Chondrocyte (in vitro differentiated cells): ENCODE measurements around the gene SLIT3. TPM values are rescaled to one million over a fixed set of nuclear protein-coding genes. Genes with fewer than 3 reads are reported as not detected.

Experiments used
- DNase-seq: peaks from one replicate; pipeline ENCODE4 v3.0.0; 2021; ENCODE audit warnings: mixed read lengths, low spot score
- H3K27ac Mint-ChIP-seq: one replicate; pipeline ENCODE4 v1.8.0; 2021; ENCODE audit warnings: mild to moderate bottlenecking, moderate library complexity, mixed read lengths; ENCODE audit not compliant: unreplicated experiment
- H3K27me3 Mint-ChIP-seq: 2 replicates; pipeline ENCODE4 v1.8.0; 2021; ENCODE audit warnings: low read depth, mixed read lengths
- H3K36me3 Mint-ChIP-seq: 2 replicates; pipeline ENCODE4 v1.8.0; 2021; ENCODE audit warnings: low read depth, mixed read lengths
- H3K4me1 Mint-ChIP-seq: 2 replicates; pipeline ENCODE4 v1.8.0; 2021; ENCODE audit warnings: low read depth, mild to moderate bottlenecking, mixed read lengths
- H3K4me3 Mint-ChIP-seq: one replicate; pipeline ENCODE4 v1.8.0; 2021; ENCODE audit warnings: mild to moderate bottlenecking, moderate library complexity, mixed read lengths; ENCODE audit not compliant: unreplicated experiment
- H3K9me3 Mint-ChIP-seq: 2 replicates; pipeline ENCODE4 v1.8.0; 2021; ENCODE audit warnings: low read depth, mixed read lengths
- CTCF ChIP-seq: fragments of 200-600 bp; sonication (generic); IDR thresholded peaks from 2 replicates; pipeline ENCODE4 v1.5.0; 2021; ENCODE audit warnings: antibody characterized with exemption, mild to moderate bottlenecking, moderate library complexity
- total RNA-seq: library from RNA; stranded (reverse); gene quantifications from 3 replicates; pipeline ENCODE4 v1.2.1, GENCODE V29; 2021

SLIT3 gene
- total RNA-seq, 1 donor from 2014 or later: 116 TPM

GRCh38 chr5:168674893-168675482, 626.0 kb downstream of the SLIT3 start:
- no peaks in the 10 kb centered on the region for H3K27me3 Mint-ChIP-seq

GRCh38 chr5:168672888-168673287, 628.1 kb downstream of the SLIT3 start:
- H3K4me3 Mint-ChIP-seq: no peak overlapping the region
- no peaks in the 10 kb centered on the region for H3K27me3 Mint-ChIP-seq
- peaks cover 16% of the 10 kb centered on the region for H3K36me3 Mint-ChIP-seq
- no peak for TF ChIP-seq CTCF
- no peak overlapping the region for H3K27ac Mint-ChIP-seq
- H3K9me3 Mint-ChIP-seq: no peaks in the 10 kb centered on the region
- no peaks in the 10 kb centered on the region for H3K4me1 Mint-ChIP-seq
- no peak for DNase-seq

More at GRCh38 chr5:168674893-168675482, 626.0 kb downstream of the SLIT3 start:
- no peak overlapping the region for H3K4me3 Mint-ChIP-seq
- H3K9me3 Mint-ChIP-seq: no peaks in the 10 kb centered on the region
- TF ChIP-seq CTCF: no peak
- no peaks in the 10 kb centered on the region for H3K4me1 Mint-ChIP-seq
- DNase-seq: no peak
- H3K36me3 Mint-ChIP-seq: peaks cover 6% of the 10 kb centered on the region
- no peak overlapping the region for H3K27ac Mint-ChIP-seq

- no peak overlapping the region for H3K4me3 Mint-ChIP-seq
- no peak overlapping the region for H3K27ac Mint-ChIP-seq
- H3K4me1 Mint-ChIP-seq: no peaks in the 10 kb centered on the region
- no peaks in the 10 kb centered on the region for H3K27me3 Mint-ChIP-seq
- peaks cover 18% of the 10 kb centered on the region for H3K36me3 Mint-ChIP-seq
- DNase-seq: peak; percentile 65
- no peaks in the 10 kb centered on the region for H3K9me3 Mint-ChIP-seq
- TF ChIP-seq CTCF: no peak
Observed at GRCh38 chr5:168672016-168672415, 628.9 kb downstream of the SLIT3 start.

GRCh38 chr5:168670881-168671575, 629.9 kb downstream of the SLIT3 start:
- peak; percentile 90 for DNase-seq
- Mint-ChIP-seq H3K27ac (no peak overlapping the region), H3K27me3 (no peaks in the 10 kb centered on the region), H3K36me3 (peaks cover 18% of the 10 kb centered on the region), H3K9me3 (no peaks in the 10 kb centered on the region), H3K4me3 (no peak overlapping the region), H3K4me1 (no peaks in the 10 kb centered on the region)
- no peak for TF ChIP-seq CTCF

- no peak overlapping the region for H3K27ac Mint-ChIP-seq
- peak; percentile 75 for DNase-seq
- no peak for TF ChIP-seq CTCF
- no peaks in the 10 kb centered on the region for H3K27me3 Mint-ChIP-seq
- H3K9me3 Mint-ChIP-seq: no peaks in the 10 kb centered on the region
- H3K36me3 Mint-ChIP-seq: peaks cover 18% of the 10 kb centered on the region
- no peak overlapping the region for H3K4me3 Mint-ChIP-seq
- no peaks in the 10 kb centered on the region for H3K4me1 Mint-ChIP-seq
Observed at GRCh38 chr5:168669668-168670378, 631.1 kb downstream of the SLIT3 start.
